ENCODE results near the gene B3GAT2. TPM values are rescaled to one million over a fixed set of nuclear protein-coding genes. Genes with fewer than 3 reads are reported as not detected.

The B3GAT2 gene
- total and polyA plus RNA-seq, 2 donors (not counting 1 experiment from before 2014, with no cell fraction given): not detected

GRCh38 chr6:70821751-70822150, 135.1 kb downstream of the B3GAT2 start:
- POLR2A ChIA-PET: no interaction called here

DNA sequence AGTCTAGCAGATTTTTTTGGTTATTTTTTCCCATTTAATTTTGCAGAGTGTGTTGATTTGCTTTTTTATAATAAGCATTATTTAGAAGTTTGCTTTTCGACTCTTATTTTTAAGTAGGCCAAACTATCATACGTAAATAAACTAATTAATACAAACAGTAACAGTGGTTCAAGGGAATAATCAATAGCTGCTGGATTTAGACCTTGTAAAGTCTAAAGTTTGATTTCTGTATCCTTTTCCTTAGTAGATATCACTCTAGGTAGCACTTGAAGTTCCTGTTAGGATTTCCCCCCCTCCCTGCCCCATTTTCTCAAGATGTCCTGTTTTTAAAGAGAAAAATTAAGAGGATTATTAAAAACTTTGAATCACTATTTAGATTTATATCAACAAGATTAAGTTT, 136.1 kb downstream of the B3GAT2 start:
- no peak for TF ChIP-seq EZH2 (IDR thresholded peaks at IDR 0.05; ENCODE audit: borderline replicate concordance, insufficient read depth, low read depth, low read length, poor library complexity, severe bottlenecking)
- no peak for TF ChIP-seq CTCF (IDR thresholded peaks at IDR 0.05)
- Mint-ChIP-seq H3K27me3 (no peaks in the 10 kb centered on the region), H3K9me3 (ENCODE audit: insufficient read depth) (peaks cover 5% of the 10 kb centered on the region), H3K27ac (no peak overlapping the region), H3K4me3 (no peak overlapping the region), H3K4me1 (peaks cover 5% of the 10 kb centered on the region)
- Histone ChIP-seq H3K4me2 (replicated peaks; ENCODE audit: low read depth, low read length, poor library complexity, severe bottlenecking) (no peak overlapping the region), H3K4me1 (ENCODE audit: control insufficient read depth in 2 of 2, insufficient read depth in 2 of 2, low read length in 2 of 2) (peaks cover 3 to 7% of the 10 kb centered on the region in 2 donors), H3K79me2 (ENCODE audit: control insufficient read depth, insufficient read depth, low read length) (peaks cover 4% of the 10 kb centered on the region), H3K27me3 (replicated peaks in 1 of 4; ENCODE audit: control extremely low read depth in 1 of 4, control insufficient read depth in 3 of 4, insufficient read depth in 4 of 4, low read length in 3 of 4) (no peaks in the 10 kb centered on the region), H3K4me3 (ENCODE audit: control extremely low read depth in 1 of 5, extremely low read depth in 1 of 5, insufficient read depth in 1 of 5, low read depth in 2 of 5, low read length in 4 of 5) (no peak overlapping the region), H3K9me3 (ENCODE audit: control extremely low read depth in 1 of 3, control insufficient read depth in 2 of 3, insufficient read depth in 1 of 3, low read length in 2 of 3) (peaks cover 0 to 12% (median 2%) of the 10 kb centered on the region in 3 donors), H3K36me3 (replicated peaks in 1 of 2; ENCODE audit: control extremely low read depth in 1 of 2, control insufficient read depth in 1 of 2, extremely low read depth in 1 of 2, insufficient read depth in 2 of 2, low read length in 1 of 2) (peaks cover 0 to 8% of the 10 kb centered on the region in 2 experiments), H3K27ac (ENCODE audit: low read length in 2 of 2) (no peak overlapping the region), H3K9ac (ENCODE audit: low read length) (no peak overlapping the region), H4K20me1 (ENCODE audit: control insufficient read depth, insufficient read depth, low read length, poor library complexity, severe bottlenecking) (no peaks in the 10 kb centered on the region), H2AFZ (ENCODE audit: insufficient read depth, low read depth, low read length, poor library complexity, severe bottlenecking) (no peak overlapping the region)
- DNase-seq (no peak), ATAC-seq (ENCODE audit: low read depth) (no peak)
- WGBS (ENCODE audit: insufficient coverage): no CpG with 5 or more reads among the region's 2 CpGs
- ChIA-PET POLR2A (no interaction called here), CTCF (no interaction called here)
- intact Hi-C loops (cut with micrococcal nuclease): no loop called here

More at GRCh38 chr6:70821751-70822150, 135.1 kb downstream of the B3GAT2 start:
- no peak for ATAC-seq (ENCODE audit: low read depth)
- CTCF ChIA-PET: interaction anchor here (0.6 to 1.1 kb wide), 2 partner anchors 22 to 37 kb away, joined by 3 read pairs; no protein-coding TSS in a partner anchor
- H3K27me3 Mint-ChIP-seq: no peaks in the 10 kb centered on the region
- WGBS (ENCODE audit: insufficient coverage): no CpG with 5 or more reads among the region's 2 CpGs
- Histone ChIP-seq H3K9ac (ENCODE audit: low read length) (no peak overlapping the region), H3K27ac (ENCODE audit: low read length in 2 of 2) (no peak overlapping the region), H2AFZ (ENCODE audit: insufficient read depth, low read depth, low read length, poor library complexity, severe bottlenecking) (no peak overlapping the region), H3K4me2 (replicated peaks; ENCODE audit: low read depth, low read length, poor library complexity, severe bottlenecking) (no peak overlapping the region), H4K20me1 (ENCODE audit: control insufficient read depth, insufficient read depth, low read length, poor library complexity, severe bottlenecking) (no peaks in the 10 kb centered on the region), H3K36me3 (replicated peaks in 1 of 2; ENCODE audit: control extremely low read depth in 1 of 2, control insufficient read depth in 1 of 2, extremely low read depth in 1 of 2, insufficient read depth in 2 of 2, low read length in 1 of 2) (peaks cover 0 to 8% of the 10 kb centered on the region in 2 experiments), H3K27me3 (replicated peaks in 1 of 4; ENCODE audit: control extremely low read depth in 1 of 4, control insufficient read depth in 3 of 4, insufficient read depth in 4 of 4, low read length in 3 of 4) (no peaks in the 10 kb centered on the region), H3K9me3 (ENCODE audit: control extremely low read depth in 1 of 3, control insufficient read depth in 2 of 3, insufficient read depth in 1 of 3, low read length in 2 of 3) (peaks cover 0 to 12% (median 2%) of the 10 kb centered on the region in 3 donors), H3K79me2 (ENCODE audit: control insufficient read depth, insufficient read depth, low read length) (peaks cover 4% of the 10 kb centered on the region), H3K4me1 (ENCODE audit: control insufficient read depth in 2 of 2, insufficient read depth in 2 of 2, low read length in 2 of 2) (peaks cover 3 to 7% of the 10 kb centered on the region in 2 donors), H3K4me3 (ENCODE audit: control extremely low read depth in 1 of 5, extremely low read depth in 1 of 5, insufficient read depth in 1 of 5, low read depth in 2 of 5, low read length in 4 of 5) (no peak overlapping the region)
- H3K27ac Mint-ChIP-seq: no peak overlapping the region
- TF ChIP-seq EZH2 (IDR thresholded peaks at IDR 0.05; ENCODE audit: borderline replicate concordance, insufficient read depth, low read depth, low read length, poor library complexity, severe bottlenecking) (no peak), CTCF (IDR thresholded peaks at IDR 0.05) (no peak)
- intact Hi-C loops (cut with micrococcal nuclease): no loop called here
- no peak overlapping the region for H3K4me3 Mint-ChIP-seq
- no peak for DNase-seq
- peaks cover 5% of the 10 kb centered on the region for H3K4me1 Mint-ChIP-seq
- peaks cover 5% of the 10 kb centered on the region for H3K9me3 Mint-ChIP-seq (ENCODE audit: insufficient read depth)

All from B cell (primary cell).